ENCODE data around the gene ISX. TPM values are rescaled to one million over a fixed set of nuclear protein-coding genes. Genes with fewer than 3 reads are reported as not detected.
A peak's percentile ranks its signal among the peaks of the same experiment; 100 is the strongest.

Gene ISX
- total and polyA plus RNA-seq, 2 of the 13 experiments (the other 11 are each of a cell fraction or from before 2014, with no cell fraction given): 1.4 to 1.8 TPM

GRCh38 chr22:35039625-35040024 lies 26.3 kb upstream of the ISX start:
- 54% methylated on average over 10 of the region's 10 CpGs for WGBS (ENCODE audit: low lambda C conversion rate)
- H2AFZ ChIP-seq (ENCODE audit: low read length): no peak overlapping the region

GRCh38 chr22:35043252-35043933 lies 22.6 kb upstream of the ISX start:
- no peak for FAIRE-seq
- peaks cover 0 to 4% of the 10 kb centered on the region in 2 experiments; a peak in 1 of 5 replicates for H3K27me3 ChIP-seq (ENCODE audit: control insufficient read depth in 1 of 2, insufficient read depth in 2 of 2, low read length in 2 of 2)
- in situ Hi-C loops (cut with HindIII; ENCODE audit: extremely low pct_ligation_motif_present, low pct_unique_long_range_greater_than_20kb) (no loop called here), intact Hi-C loops (cut with micrococcal nuclease; ENCODE audit: unreplicated experiment) (no loop called here)
- no peak overlapping the region for H2AFZ ChIP-seq (ENCODE audit: low read length)
- TF ChIP-seq ZBTB25 (CRISPR knock-in tag; IDR thresholded peaks at IDR 0.05) (no peak), SMC3 (IDR thresholded peaks at IDR 0.05; ENCODE audit: low read length) (0 out of 2 replicates have a peak, but pooled peaks have one; percentile 4)
- ATAC-seq: peak; percentile 80
- ChIA-PET POLR2A (no interaction called here), CTCF (ENCODE audit: low intra/inter-chr PET ratio, low total read pairs) (no interaction called here)
- WGBS (ENCODE audit: low lambda C conversion rate): 26% methylated on average over 5 of the region's 6 CpGs
- no peak overlapping the region for H3K27ac ChIP-seq (ENCODE audit: extremely low read length, insufficient read depth, low read length)
- H3K4me1 ChIP-seq (ENCODE audit: insufficient read depth, low read length): peaks cover 12% of the 10 kb centered on the region
- no peaks in the 10 kb centered on the region for H3K36me3 ChIP-seq (replicated peaks in 1 of 2; ENCODE audit: control insufficient read depth in 1 of 2, insufficient read depth in 2 of 2, low read length in 2 of 2)
- no peaks in the 10 kb centered on the region for H3K79me2 ChIP-seq (ENCODE audit: insufficient read depth, low read length)
- H3K9ac ChIP-seq (ENCODE audit: insufficient read depth, low read depth, low read length): no peak overlapping the region
- BruUV-seq (replicated peaks): no TSS peak
- H3K4me3 ChIP-seq (replicated peaks in 1 of 3; ENCODE audit: insufficient read depth in 1 of 3, low read depth in 2 of 3, low read length in 3 of 3): no peak overlapping the region
- DNase-seq (ENCODE audit: low spot score): no peak
- H3K9me3 ChIP-seq (ENCODE audit: low read length): no peaks in the 10 kb centered on the region
- no peak overlapping the region; the same call in 1 of the 2 replicates for H3K4me2 ChIP-seq (ENCODE audit: low read depth, low read length)
- no peaks in the 10 kb centered on the region for H4K20me1 ChIP-seq (ENCODE audit: insufficient read depth, low read length)

More at GRCh38 chr22:35039625-35040024, 26.3 kb upstream of the ISX start:
- intact Hi-C loops (cut with micrococcal nuclease; ENCODE audit: unreplicated experiment) (no loop called here), in situ Hi-C loops (cut with HindIII; ENCODE audit: extremely low pct_ligation_motif_present, low pct_unique_long_range_greater_than_20kb) (loop anchor here (10.0 kb wide), 1 partner anchor 625 kb away; no protein-coding TSS in a partner anchor)
- H3K27ac ChIP-seq (ENCODE audit: extremely low read length, insufficient read depth, low read length): no peak overlapping the region
- no peak overlapping the region for H3K4me3 ChIP-seq (replicated peaks in 1 of 3; ENCODE audit: insufficient read depth in 1 of 3, low read depth in 2 of 3, low read length in 3 of 3)
- no peaks in the 10 kb centered on the region; a peak in 1 of 5 replicates for H3K27me3 ChIP-seq (ENCODE audit: control insufficient read depth in 1 of 2, insufficient read depth in 2 of 2, low read length in 2 of 2)
- H3K4me2 ChIP-seq (ENCODE audit: low read depth, low read length): no peak overlapping the region
- H3K79me2 ChIP-seq (ENCODE audit: insufficient read depth, low read length): no peaks in the 10 kb centered on the region
- no TSS peak for BruUV-seq (replicated peaks)
- TF ChIP-seq ZNF724P (CRISPR knock-in tag; IDR thresholded peaks at IDR 0.05; ENCODE audit: borderline replicate concordance) (no peak), ZNF572 (CRISPR knock-in tag; IDR thresholded peaks at IDR 0.05) (no peak), MIXL1 (CRISPR knock-in tag; IDR thresholded peaks at IDR 0.05) (no peak)
- peaks cover 12% of the 10 kb centered on the region for H3K4me1 ChIP-seq (ENCODE audit: insufficient read depth, low read length)
- H3K9me3 ChIP-seq (ENCODE audit: low read length): no peaks in the 10 kb centered on the region
- ATAC-seq (no peak), FAIRE-seq (no peak), DNase-seq (ENCODE audit: low spot score) (no peak)
- POLR2A ChIA-PET: no interaction called here
- no peaks in the 10 kb centered on the region for H3K36me3 ChIP-seq (replicated peaks in 1 of 2; ENCODE audit: control insufficient read depth in 1 of 2, insufficient read depth in 2 of 2, low read length in 2 of 2)
- CTCF ChIA-PET (ENCODE audit: low intra/inter-chr PET ratio, low total read pairs): no interaction called here
- no peaks in the 10 kb centered on the region for H4K20me1 ChIP-seq (ENCODE audit: insufficient read depth, low read length)
- no peak overlapping the region for H3K9ac ChIP-seq (ENCODE audit: insufficient read depth, low read depth, low read length)
